Pancreas (tissue), 10 donors: ENCODE data around the gene HMGCL. TPM values are rescaled to one million over a fixed set of nuclear protein-coding genes. Genes with fewer than 3 reads are reported as not detected.
"Not testable (repeated sequence)": the region's sequence is repeated elsewhere in the genome, so short reads cannot be mapped to it uniquely, and the experiment has no call there.

ENCODE experiments used
- ATAC-seq, 4 donors: fragments of 200-7000 bp; cut with Tn5 transposase; one replicate each; pipeline versions ENCODE4 v1.8.0 to v1.9.1; 2020; ENCODE audit warnings: mild to moderate bottlenecking in 4 of 4, moderate library complexity in 4 of 4
- DNase-seq, 6 donors: peaks; one replicate each; pipeline ENCODE4 v3.0.0-alpha.2; 2020
- FAIRE-seq: peaks from 2 replicates; lab custom pipeline; 2012; peaks lifted over from hg19 to GRCh38; lab: Jason Lieb, UNC
- H3K27ac ChIP-seq, 4 donors: fragments of 200-600 bp; sonication (generic); 1 replicate in 3 of 4; 2 replicates in 1 of 4; pipeline versions ENCODE4 v1.5.0 to v1.8.0; 2020
- H3K27me3 ChIP-seq, 4 donors: fragments of 200-600 bp; one replicate each; pipeline ENCODE4 v1.8.0; 2021
- H3K36me3 ChIP-seq, 3 donors: fragments of 200-600 bp; sonication (generic) in 1 of 3; one replicate each; pipeline versions ENCODE4 v1.5.0 to v1.8.0; 2020 to 2021
- H3K4me1 ChIP-seq, 3 donors: fragments of 200-600 bp; one replicate each; pipeline ENCODE4 v1.8.0; 2021
- H3K4me3 ChIP-seq, 4 donors: fragments of 200-600 bp; sonication (generic) in 2 of 4; one replicate each; pipeline versions ENCODE4 v1.5.0 to v1.8.0; 2020 to 2021
- H3K9me3 ChIP-seq, 4 donors: fragments of 200-600 bp; one replicate each; pipeline ENCODE4 v1.8.0; 2021
- WGBS, 2 donors: extraction: QIAGEN DNeasy Blood & Tissue Kit; methylation state at CpG; one replicate each; pipeline ENCODE4 v1.1.7; 2013; 5-methylcytosine and 5-hydroxymethylcytosine counted together
- intact Hi-C, 3 donors: fragments of 100-400 bp; cut with DNase I; formaldehyde crosslinking; loops; one replicate each; pipeline versions ENCODE4 v1.11.1 to v1.14.2; 2022
- polyA plus RNA-seq, 2 donors: library from polyadenylated mRNA; stranded (reverse); fragments of 200-250 nt; gene quantifications; one replicate each; pipeline ENCODE4 v1.2.3, GENCODE V29; 2013
- total RNA-seq, 6 donors: library from RNA; stranded (reverse); fragmentation: NEBNext Ultra II Directional in 4 of 6; extraction: Animal tissue kit (Norgen Biotek cat#: 25700) in 4 of 6; gene quantifications; one replicate each; pipeline versions ENCODE4 v1.2.1 to v1.2.4, GENCODE V29; 2021 to 2023
- TF ChIP-seq, protein P1 (sequence below), 4 donors: fragments of 200-600 bp; sonication (generic) in 3 of 4; IDR thresholded peaks; one replicate each; pipeline versions ENCODE4 v1.5.0 to v1.8.0; 2021; ENCODE audit warnings: antibody characterized with exemption in 4 of 4
- donor health status: healthy with polysubstance abuse.
- donor health status: DM: no; HTN: no; CAD: no; lungs with moderate emphysema.
- donor health status: DM: no; HTN: no; CAD: no.
- donor health status: control.
- donor health status: control.
- donor health status: Bipolar disorder and iron deficiency.
- donor health status: DM: yes; HTN: yes; CAD: no.
- donor health status: DM: no; HTN: no; CAD: no.
- donor health status: DM: no; HTN: no; CAD: no.
- donor health status: DM: yes; HTN: yes; CAD: no.

The HMGCL gene
- total and polyA plus RNA-seq, 8 donors, result 16.2 to 27.0 (median 17.3) TPM

DNA sequence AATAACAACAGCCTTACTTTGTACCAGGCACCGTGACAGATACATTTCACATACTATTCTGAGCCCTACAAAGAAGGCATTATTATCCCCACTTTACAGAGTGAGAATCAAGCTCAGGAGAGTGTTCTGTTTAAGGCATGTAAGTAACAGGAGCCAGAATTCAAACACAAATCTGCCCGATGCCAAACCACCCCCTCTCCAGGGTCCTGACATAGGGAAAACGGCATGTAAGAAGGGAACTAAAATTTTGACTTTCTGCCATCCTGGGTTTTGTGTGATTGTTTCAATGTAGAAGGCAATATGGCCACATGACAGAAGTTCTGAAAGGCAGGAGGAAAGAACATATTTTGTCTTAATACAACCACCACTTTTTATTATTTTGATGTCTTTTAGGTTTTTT lies 37.4 kb upstream of the HMGCL start:
- intact Hi-C loops, result loop anchor here in 1 of 3 donors (10.0 kb wide), 1 partner anchor 88 kb away; the partner anchor contains the start of gene PITHD1
- no peak for DNase-seq

DNA sequence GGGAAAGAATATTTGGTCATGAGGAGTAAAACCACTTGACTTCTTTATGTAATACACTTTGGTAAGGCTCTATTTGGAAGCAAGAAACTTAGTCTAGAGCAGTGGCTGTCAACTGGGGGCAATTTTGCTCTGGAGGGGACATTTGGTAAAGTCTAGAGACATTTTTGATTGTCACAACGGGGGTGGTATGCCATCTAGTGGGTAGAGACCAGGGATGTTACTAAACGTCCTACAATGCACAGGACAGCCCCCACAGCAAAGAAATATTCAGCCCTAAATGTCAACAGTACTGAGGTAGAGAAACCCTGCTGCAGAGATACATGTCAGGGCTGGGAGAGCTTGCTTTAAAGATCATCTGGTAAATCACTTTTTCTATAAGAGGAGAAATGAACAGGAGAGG lies 29.3 kb upstream of the HMGCL start:
- intact Hi-C loops, result no loop called here
- H3K9me3 ChIP-seq, result no peaks in the 10 kb centered on the region
- no peak for DNase-seq
- FAIRE-seq, result no peak
- 47 to 59% methylated on average over 2 of the region's 2 CpGs for WGBS, 2 donors
- H3K4me1 ChIP-seq, result no peaks in the 10 kb centered on the region
- H3K36me3 ChIP-seq, result peaks cover 0 to 4% (median 0%) of the 10 kb centered on the region in 3 donors
- H3K4me3 ChIP-seq, result no peak overlapping the region
- H3K27me3 ChIP-seq, result no peaks in the 10 kb centered on the region
- ATAC-seq, result no peak
- TF ChIP-seq, protein P1, sequence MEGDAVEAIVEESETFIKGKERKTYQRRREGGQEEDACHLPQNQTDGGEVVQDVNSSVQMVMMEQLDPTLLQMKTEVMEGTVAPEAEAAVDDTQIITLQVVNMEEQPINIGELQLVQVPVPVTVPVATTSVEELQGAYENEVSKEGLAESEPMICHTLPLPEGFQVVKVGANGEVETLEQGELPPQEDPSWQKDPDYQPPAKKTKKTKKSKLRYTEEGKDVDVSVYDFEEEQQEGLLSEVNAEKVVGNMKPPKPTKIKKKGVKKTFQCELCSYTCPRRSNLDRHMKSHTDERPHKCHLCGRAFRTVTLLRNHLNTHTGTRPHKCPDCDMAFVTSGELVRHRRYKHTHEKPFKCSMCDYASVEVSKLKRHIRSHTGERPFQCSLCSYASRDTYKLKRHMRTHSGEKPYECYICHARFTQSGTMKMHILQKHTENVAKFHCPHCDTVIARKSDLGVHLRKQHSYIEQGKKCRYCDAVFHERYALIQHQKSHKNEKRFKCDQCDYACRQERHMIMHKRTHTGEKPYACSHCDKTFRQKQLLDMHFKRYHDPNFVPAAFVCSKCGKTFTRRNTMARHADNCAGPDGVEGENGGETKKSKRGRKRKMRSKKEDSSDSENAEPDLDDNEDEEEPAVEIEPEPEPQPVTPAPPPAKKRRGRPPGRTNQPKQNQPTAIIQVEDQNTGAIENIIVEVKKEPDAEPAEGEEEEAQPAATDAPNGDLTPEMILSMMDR (IDR thresholded peaks at IDR 0.05), result no peak
- H3K27ac ChIP-seq, result no peak overlapping the region

More for the DNA sequence above, 37.4 kb upstream of the HMGCL start:
- FAIRE-seq, result no peak
- peaks cover 0 to 25% (median 0%) of the 10 kb centered on the region in 3 donors for H3K36me3 ChIP-seq
- TF ChIP-seq, protein P1 (IDR thresholded peaks at IDR 0.05), result no peak
- no peaks in the 10 kb centered on the region for H3K27me3 ChIP-seq
- no peaks in the 10 kb centered on the region for H3K9me3 ChIP-seq
- peaks cover 0 to 8% (median 0%) of the 10 kb centered on the region in 3 donors for H3K4me1 ChIP-seq
- 82 to 87% methylated on average over 3 of the region's 3 CpGs for WGBS, 2 donors
- no peak overlapping the region for H3K27ac ChIP-seq
- no peak overlapping the region for H3K4me3 ChIP-seq
- no peak for ATAC-seq

DNA sequence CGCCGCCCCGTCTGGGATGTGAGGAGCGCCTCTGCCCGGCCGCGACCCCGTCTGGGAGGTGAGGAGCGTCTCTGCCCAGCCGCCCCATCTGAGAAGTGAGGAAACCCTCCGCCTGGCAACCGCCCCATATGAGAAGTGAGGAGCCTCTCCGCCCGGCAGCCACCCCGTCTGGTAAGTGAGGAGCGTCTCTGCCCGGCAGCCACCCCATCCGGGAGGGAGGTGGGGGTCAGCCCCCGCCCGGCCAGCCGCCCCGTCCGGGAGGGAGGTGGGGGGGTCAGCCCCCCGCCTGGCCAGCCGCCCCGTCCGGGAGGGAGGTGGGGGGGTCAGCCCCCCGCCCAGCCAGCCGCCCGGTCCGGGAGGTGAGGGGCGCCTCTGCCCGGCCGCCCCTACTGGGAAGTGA lies 27.9 kb upstream of the HMGCL start:
- H3K4me3 ChIP-seq, H3K36me3 ChIP-seq, H3K9me3 ChIP-seq, H3K4me1 ChIP-seq, intact Hi-C loops, FAIRE-seq, ATAC-seq, H3K27me3 ChIP-seq, H3K27ac ChIP-seq, DNase-seq: not testable (repeated sequence)
- WGBS, 2 donors, result 91 to 96% methylated on average over 8 to 27 of the region's 34 CpGs

GRCh38 chr1:23851406-23851805 lies 26.2 kb upstream of the HMGCL start:
- FAIRE-seq, H3K27ac ChIP-seq, H3K9me3 ChIP-seq, H3K4me3 ChIP-seq, H3K27me3 ChIP-seq, H3K4me1 ChIP-seq, ATAC-seq, DNase-seq, intact Hi-C loops: not testable (repeated sequence)
- H3K36me3 ChIP-seq, result peaks cover 0 to 13% (median 0%) of the 10 kb centered on the region in 3 donors

DNA sequence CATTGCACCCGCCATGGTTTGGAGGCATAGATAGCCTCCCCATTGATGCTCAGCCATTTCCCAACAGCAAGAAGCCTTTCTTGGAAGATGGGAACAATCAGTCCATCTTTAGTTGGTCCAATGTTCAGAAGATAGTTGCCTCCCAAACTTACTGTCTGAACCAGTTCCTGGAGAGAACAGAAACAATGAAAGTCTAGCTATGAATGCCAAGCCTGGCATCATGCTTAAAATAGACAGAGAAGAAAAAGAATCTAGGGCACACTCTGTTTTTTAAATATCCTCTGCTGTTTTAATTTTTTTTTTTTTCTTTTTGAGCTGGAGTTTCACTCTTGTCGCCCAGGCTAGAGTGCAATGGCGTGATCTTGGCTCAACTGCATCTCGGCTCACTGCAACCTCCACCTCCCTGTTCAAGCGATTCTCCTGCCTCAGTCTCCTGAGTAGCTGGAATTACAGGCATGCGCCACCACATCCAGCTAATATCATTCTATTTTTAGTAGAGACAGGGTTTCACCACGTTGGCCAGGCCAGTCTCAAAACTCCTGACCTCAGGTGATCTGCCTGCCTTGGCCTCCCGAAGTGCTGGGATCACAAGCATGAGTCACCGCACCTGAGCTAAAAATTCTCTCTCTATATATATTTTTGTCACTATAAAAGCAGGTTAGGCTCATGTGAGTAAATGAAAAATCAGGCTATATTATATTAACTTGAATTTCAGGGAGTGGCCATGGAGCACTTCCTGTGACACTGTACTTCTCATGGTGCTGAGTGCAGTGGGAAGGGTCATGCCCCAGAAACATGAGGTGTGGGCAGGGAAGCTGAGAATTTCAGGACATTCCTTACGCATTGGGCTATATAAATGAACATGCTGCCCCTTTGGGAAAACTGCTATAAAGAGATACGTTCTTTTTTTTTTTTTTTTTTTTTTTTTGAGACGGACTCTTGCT lies 23.7 kb upstream of the HMGCL start:
- intact Hi-C loops, result no loop called here

DNA sequence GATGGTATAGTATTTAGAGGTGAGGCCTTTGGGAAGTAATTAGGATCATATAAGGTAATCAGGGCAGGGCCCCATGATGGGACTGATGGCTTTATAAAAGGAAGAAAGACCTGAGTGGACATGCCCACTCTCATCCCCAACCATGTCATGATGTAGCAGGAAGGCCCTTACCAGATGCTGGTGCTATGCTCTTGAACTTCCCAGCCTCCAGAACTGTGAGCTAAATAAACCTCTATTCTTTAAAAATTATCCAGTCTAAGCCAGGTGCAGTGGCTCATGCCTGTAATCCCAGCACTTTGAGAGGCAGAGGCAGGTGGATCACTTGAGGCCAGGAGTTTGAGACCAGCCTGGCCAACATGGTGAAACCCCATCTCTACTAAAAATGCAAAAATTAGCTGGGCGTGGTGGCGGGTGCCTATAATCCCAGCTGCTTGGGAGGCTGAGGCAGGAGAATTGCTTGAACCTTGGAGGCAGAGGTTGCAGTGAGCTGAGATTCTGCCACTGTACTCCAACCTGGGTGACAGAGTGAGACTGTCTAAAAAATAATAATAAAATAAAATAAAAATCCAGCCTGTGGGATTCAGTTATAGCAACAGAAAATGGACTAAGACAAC lies 22.4 kb upstream of the HMGCL start:
- H3K9me3 ChIP-seq, H3K27ac ChIP-seq, ATAC-seq, intact Hi-C loops, DNase-seq, H3K4me3 ChIP-seq, H3K27me3 ChIP-seq, FAIRE-seq, H3K4me1 ChIP-seq: not testable (repeated sequence)
- 96 to 100% methylated on average over 2 of the region's 2 CpGs for WGBS, 2 donors
- peaks cover 0 to 24% (median 0%) of the 10 kb centered on the region in 3 donors for H3K36me3 ChIP-seq

More for the DNA sequence above, 23.7 kb upstream of the HMGCL start:
- no peak for ATAC-seq
- TF ChIP-seq, protein P1 (IDR thresholded peaks at IDR 0.05), result no peak
- WGBS, 2 donors, result 91 to 92% methylated on average over 11 to 12 of the region's 12 CpGs
- no peak for FAIRE-seq
- DNase-seq, result no peak
- H3K4me3 ChIP-seq, result no peak overlapping the region
- H3K9me3 ChIP-seq, result no peaks in the 10 kb centered on the region
- H3K27me3 ChIP-seq, result no peaks in the 10 kb centered on the region
- no peak overlapping the region for H3K27ac ChIP-seq
- peaks cover 0 to 24% (median 0%) of the 10 kb centered on the region in 3 donors for H3K36me3 ChIP-seq
- no peaks in the 10 kb centered on the region for H3K4me1 ChIP-seq
